ENCODE measurements around the gene DNAJC10.
"Not testable (repeated sequence)": the region's sequence is repeated elsewhere in the genome, so short reads cannot be mapped to it uniquely, and the experiment has no call there.

The DNAJC10 gene, protein sequence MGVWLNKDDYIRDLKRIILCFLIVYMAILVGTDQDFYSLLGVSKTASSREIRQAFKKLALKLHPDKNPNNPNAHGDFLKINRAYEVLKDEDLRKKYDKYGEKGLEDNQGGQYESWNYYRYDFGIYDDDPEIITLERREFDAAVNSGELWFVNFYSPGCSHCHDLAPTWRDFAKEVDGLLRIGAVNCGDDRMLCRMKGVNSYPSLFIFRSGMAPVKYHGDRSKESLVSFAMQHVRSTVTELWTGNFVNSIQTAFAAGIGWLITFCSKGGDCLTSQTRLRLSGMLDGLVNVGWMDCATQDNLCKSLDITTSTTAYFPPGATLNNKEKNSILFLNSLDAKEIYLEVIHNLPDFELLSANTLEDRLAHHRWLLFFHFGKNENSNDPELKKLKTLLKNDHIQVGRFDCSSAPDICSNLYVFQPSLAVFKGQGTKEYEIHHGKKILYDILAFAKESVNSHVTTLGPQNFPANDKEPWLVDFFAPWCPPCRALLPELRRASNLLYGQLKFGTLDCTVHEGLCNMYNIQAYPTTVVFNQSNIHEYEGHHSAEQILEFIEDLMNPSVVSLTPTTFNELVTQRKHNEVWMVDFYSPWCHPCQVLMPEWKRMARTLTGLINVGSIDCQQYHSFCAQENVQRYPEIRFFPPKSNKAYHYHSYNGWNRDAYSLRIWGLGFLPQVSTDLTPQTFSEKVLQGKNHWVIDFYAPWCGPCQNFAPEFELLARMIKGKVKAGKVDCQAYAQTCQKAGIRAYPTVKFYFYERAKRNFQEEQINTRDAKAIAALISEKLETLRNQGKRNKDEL

DNA sequence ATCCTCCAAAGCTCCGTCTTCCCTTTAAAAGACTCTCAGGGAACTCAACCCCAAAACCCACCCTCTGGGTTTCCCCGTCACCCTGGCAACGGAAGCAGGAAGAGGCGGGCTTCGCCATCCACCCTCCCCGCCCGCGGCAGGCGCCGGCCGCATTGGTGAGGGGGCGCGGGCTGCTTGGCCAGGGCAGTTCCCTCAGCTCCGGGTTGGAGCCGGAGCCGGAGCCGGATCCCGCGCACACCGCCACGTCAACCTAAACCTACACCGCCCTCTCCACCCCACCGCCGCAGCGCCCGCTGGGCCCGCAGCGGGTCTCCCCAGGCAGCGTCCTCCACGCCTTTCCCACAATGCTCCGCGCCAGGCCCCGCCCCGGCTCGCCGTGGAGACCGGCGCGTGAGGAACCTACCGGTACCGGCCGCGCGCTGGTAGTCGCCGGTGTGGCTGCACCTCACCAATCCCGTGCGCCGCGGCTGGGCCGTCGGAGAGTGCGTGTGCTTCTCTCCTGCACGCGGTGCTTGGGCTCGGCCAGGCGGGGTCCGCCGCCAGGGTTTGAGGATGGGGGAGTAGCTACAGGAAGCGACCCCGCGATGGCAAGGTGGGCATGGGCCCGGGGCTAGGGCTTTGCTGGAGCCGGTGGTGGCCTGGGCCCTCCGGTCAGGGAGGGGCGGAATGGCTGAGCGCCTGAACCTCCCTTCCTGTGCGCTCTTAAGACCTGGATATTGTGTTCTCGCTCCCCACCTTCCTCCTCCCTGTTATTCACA lies at the start of gene DNAJC10:
TSS of gene DNAJC10 (plus strand) at position 366 of the 758 bp plus-strand sequence. CDS start 1,830 bp downstream, outside the sequence.
- DNase-seq: peak; percentile 86

DNA sequence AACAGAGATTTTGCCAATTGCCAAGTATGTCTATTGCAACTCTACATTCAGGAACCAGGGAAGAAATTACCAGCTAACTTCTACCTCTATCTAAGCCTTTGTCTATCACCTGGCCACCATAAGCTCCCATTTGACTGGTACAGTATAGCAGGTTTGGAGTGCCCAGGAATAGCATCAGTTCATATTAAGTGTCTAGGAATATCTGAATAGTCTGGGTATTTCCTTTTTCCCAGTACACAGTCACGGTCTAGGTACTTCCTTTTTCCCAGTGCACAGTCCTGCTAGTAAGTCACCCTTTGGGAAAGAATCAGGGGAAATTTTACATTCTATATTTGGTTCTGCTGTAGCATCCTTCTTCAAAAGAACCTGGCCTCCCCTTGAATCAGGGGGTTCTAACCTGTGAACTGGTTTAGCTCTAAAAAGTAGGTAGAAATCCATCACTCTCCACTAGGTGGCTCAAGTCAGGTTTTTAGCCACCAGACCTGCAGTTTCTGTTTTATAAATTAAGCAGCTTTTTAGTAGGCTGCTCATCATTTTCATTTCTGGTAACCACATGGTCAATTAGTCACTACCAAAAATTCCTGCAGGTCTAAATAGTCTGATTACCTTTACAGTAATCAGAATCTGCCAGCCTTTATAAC lies 49.3 kb upstream of the DNAJC10 start:
- no peak for DNase-seq

DNA sequence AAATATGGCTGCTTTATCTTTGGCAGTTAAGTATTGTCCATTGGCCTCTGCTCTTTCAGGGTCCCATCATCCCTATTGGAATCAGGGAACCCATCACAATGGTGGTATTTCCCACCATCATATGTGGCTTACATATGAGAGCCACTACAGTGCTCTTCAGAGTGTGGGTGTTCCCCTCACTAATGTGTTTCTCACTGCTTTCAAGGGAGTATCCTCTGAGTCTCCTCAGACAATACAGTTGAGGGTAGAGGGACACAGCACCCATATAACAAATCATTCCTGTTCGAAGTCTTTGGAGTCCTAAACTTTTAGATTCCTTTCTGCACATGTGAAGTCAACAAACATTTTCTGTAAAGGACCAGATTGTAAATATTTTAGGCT lies 48.8 kb upstream of the DNAJC10 start:
- no peak for DNase-seq

DNA sequence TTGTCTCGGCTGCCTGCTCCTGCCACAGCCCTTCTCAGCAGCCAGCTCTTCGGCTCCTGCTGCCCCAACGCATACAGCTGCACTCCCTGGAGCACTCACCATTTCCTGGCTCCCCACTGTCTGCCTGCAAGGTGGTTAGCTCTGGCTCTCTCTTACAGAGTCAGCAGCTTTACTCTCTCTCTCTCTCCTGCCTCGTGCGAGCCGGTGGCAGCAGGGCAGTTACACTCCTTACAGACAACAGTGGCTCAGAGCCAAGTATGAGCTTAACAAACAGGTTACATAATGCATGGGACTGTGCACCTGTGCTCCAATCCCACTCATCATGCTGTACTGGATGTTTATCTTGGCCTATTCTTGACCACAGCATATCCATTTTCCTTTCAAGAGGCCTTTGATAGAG lies 47.4 kb upstream of the DNAJC10 start:
- no peak for DNase-seq

DNA sequence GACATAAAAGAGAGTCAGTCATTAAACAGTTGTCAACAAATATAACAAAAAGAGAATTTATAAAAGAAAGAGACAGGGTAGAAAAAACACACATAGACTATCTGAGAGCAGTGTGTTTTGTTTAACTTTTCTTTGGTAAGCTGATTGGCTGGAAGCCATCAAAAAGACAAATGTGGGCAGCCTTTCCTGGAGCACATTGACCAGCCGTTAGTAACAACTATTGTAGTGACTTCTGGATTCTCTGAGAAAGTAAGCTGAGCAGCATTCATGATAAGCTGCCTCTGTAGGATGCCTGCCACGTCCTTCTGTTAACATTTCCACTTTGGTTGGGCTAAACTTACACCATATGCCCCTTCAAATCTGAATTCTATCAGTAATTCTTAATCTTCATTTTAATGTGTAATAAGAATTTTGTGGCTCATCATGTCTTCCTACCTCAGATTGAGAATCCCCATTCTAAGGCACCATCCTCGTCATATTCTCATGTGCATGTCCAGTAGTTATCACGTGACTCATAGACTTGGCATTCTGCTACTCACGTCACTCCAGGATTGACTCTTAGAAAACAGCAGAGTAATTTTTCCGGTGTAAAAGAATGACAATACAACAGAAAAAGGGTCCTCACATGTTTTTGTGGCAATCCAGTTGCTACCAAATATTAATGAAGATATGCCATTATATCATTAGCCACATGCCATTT lies 43.4 kb upstream of the DNAJC10 start:
- no peak for DNase-seq

DNA sequence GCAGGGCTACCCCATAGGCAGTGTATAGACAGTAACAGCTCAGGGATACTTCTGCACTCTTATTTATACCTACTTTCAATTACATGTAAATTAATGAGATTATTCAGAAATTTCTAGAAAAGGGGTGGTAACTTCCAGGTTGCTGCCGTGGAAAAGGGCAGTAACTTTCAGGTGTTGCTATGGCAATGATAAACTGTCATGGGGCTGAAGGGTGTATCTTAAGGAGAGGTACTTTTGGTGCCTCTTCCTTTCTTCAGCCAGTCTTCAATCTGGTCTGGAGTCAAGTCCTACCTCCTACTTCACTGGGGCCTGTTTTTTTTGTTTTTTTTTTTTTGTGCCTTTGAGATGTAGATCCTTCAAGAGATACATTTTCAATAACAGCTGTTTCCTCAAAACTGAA lies 35.2 kb upstream of the DNAJC10 start:
- no peak for DNase-seq

DNA sequence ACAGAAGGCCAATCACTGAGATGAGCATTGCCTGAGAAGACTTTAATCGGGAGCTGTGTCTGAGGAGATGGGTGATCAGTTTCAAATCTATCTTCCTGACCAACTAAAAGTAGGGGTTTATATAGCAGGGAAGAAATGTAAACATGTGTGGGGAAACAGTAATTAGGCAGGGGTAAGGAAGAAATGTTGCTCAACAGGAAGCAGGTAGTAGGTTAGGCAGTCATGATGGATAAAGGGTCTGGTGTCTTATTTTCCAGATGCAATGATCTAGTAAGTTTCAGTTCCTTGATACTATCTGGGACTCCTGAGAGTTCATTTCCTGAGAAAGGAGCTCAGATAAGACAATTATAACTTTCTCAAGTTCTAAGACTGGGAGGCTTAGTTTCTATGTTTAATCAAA lies 33.8 kb upstream of the DNAJC10 start:
- DNase-seq: no peak

DNA sequence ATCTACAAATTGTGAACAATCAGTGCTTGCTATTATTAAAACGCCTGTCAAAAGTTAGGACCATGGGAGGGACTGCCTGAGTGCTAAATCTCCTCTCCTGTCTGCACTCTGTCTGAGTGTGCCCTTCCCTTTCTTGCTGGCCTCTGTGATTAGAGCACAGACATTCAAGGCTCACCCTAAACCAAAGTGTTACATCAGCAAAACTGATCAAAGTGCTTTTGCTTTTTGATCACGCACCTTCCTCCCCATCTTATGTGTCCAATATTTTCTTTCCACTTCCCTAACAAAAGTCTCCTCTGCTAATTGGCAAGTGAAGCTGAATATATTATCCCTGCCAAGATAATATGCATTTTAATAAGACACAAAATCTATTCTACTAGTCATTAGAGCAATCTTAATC lies 30.5 kb upstream of the DNAJC10 start:
- no peak for DNase-seq

DNA sequence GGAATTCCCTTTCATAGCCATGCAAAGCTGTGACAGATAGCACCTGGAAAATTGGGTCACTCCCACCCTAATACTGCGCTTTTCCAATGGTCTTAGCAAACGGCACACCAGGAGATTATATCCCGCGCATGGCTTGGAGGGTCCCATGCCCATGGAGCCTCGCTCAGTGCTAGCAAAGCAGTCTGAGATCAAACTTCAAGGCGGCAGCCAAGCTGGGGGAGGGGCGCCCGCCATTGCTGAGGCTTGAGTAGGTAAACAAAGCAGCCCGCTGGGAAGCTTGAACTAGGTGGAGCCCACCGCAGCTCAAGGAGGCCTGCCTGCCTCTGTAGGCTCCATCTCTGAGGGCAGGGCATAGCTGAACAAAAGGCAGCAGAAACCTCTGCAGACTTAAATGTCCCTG lies 29.3 kb upstream of the DNAJC10 start:
- not testable (repeated sequence) for DNase-seq

DNA sequence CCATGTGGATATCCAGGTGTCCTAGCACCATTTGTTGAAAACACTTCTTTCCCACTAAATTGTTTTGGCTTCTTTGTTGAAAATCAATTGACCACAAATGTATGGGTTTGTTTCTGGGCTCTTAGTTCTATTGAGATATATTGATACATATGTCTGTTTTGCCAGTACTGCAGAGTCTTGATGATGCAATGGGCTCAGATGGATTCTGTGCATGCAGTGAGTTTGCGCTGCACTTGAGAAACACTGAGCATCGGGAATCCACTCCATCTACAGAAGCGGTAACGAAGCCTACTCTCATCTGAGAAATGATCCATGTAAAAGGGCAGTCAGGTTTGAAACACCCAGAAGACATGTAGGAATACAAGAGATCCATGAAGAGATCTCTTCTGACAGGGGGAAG lies 21.9 kb upstream of the DNAJC10 start:
- no peak for DNase-seq

DNA sequence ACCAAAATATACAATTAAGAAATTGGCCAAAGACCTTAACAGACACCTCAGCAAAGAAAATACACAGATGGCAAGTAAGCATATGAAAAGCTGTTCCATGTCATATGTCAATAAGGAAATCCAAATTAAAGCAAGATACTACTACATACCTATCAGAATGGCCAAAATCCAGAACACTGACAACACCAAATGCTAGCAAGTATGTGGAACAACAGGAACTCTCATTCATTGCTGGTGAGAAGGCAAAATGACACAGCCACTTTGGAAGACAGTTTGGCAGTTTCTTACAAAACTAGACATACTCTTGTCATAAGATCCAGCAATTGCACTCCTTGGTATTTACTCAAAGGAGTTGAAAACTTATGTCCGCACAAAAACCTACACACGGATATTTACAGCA lies 20.3 kb upstream of the DNAJC10 start:
- DNase-seq: no peak

DNA sequence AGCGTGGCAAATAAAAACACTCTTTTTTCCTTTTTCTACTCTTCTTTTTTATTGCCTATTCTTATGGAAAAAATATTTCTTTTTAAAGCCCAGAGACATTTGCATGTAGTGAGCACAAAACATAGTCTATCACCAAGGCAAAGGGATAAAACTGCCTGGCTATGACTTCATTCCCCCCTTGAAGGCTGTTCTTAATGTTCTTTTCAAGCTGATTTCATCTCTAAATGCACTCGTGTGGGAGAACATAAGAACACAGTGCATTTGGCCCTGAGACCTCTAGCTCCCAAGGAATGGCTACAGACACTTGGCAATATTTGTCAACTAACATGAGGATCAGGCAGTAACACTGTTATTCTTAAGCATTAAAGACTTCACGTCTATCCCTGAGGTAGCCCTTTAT lies 17.4 kb upstream of the DNAJC10 start:
- DNase-seq: no peak

DNA sequence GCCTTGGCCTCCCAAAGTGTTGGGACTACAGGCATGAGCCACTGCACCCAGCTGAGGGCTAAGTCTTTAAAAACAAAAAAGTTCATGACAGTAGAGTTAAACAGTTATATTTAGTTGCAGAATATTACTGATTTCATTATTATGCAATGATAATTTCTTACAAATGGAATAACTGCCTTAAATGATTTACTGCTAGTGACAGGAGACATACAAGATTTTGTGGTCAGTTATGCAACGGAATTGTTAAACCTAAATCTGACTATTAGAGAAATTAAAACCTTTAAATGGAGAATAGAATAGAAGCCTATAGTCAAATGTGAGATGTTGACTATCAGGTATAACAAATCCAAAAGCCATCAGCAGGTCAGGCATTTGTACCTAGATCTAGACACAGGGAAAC lies 10.3 kb upstream of the DNAJC10 start:
- DNase-seq: no peak

DNA sequence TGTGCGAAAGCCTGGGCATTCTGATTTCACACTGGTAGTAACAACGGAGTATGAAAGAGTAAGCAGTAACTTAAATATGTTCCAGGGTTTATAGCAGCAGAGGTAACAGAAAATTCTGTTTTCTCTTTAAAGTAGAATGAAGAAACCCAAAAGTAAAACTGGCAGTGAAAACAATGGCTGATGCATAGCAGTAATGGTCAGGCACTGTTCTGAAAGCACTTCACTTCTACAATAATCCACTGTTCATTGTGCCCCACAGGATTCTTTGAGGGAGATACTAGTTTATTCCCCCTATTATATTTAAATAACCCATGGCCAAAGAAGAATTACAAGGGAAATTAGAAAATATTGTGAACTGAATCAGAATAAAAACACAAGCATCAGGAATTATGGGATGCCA lies 9.3 kb upstream of the DNAJC10 start:
- DNase-seq: no peak

DNA sequence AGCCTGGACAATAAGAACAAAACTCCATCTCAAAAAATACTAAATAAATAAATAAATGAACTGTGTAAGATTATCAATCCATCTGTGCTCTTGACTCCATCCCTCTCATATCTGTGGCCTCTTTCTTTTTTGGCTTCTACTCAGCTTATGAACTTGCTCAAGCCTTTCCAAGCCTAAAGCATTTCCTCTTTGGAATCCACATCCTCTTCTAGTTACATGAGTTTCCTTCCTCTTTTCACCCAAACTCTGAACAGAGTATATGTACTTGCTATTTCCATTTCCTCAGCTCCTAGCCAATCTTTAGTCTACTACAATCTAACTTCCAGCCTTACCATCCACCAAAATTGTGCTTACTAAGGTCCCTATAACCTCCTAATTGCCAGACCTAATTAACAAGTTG lies 2.5 kb upstream of the DNAJC10 start:
- no peak for DNase-seq

DNA sequence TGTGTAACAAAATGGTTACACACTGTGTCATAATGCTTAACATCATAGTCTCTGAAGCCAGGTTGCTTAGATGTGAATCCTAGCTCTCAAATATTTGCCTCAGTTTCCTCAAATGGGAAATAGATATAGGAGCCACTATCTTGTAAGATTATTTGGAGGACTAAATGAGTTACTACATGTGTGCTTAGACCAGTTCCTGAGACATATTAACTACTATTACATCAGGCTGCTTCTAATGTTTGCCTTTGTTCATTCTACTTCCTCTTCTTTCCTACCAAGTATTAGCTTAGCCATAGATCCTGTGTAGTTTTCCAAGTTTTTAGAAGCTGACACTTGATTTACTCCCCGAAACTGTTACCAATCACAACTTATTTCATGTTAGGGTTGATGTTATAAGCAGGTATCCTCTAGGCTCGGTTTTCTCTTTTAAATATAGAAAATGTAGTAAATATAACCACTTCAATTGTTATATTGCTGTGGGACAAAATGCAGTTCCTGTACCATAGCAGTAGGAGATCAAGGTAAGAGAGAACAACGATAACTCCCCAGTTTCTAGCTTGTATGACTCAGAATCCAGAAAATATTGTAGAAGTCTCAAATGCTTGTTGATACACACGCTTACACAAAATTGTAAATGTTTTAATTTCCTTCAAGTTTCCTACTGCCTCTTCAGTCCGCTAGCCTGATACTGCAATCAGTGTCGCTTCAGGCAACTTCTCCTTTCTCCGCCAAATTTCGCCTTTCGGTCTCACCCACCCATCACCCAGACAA lies 751 bp upstream of the DNAJC10 start:
- DNase-seq: no peak

DNA sequence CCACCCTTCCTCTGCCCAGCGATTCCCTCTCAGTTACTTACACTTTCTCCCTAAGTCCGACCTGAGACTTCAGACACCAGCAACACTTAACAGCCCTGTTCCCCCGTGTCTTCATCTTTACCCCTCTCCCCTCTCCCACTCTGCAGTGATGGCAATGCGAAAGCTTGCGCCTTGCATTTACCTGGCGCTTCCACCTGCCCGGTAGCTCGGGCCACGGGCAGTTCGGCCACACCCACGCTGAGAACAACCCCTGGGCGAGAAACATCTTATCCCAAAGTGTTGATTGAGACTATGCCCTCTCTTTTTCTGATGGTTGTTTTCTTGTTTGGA lies 558 bp downstream of the DNAJC10 start:
- DNase-seq: no peak

DNA sequence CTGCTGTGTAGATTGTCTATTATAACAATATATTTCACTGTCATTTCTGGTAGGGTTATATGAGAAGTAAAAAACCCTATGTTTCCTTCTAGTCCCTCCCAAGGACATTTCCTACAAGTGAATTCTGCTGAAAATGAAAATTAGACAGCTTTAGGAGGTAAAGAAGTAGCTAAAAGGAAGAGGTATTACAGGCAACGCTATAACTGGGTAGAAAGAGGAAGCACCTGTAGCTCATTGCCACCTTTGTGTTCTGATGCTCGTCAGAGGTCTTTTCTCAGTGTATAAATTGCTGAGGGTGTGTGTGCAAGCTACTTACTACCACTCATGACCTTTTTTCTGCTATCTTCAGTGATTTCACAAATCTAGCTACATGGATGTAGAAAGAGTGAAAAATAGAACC lies 1.4 kb downstream of the DNAJC10 start:
- DNase-seq: no peak

DNA sequence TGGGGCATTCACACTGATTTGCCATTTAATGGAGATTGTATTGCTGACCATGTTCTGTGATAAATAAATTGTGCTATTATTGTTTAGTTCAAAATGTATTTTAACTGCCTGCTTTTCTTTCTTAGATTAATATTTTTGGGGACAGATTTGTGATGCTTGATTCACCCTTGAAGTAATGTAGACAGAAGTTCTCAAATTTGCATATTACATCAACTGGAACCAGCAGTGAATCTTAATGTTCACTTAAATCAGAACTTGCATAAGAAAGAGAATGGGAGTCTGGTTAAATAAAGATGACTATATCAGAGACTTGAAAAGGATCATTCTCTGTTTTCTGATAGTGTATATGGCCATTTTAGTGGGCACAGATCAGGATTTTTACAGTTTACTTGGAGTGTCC lies 1.8 kb downstream of the DNAJC10 start:
- no peak for DNase-seq

DNA sequence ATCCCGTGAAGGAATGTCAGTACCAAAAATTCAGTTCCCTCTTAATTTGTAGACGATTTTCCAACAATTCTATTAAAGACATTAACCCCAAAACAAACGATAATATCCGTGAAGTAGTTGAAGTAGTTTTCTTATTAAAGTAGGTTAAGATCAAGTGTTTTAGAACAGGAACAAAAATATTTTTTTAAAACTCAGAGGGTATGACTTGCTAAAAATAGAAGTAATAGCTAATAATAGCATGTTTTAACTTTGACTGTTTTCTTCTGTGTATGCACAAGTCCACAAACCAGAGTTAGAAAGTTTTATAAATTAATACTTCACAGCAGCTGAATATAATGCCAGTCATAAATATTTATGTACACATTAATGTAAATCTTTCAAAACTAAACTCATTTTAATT lies 2.4 kb downstream of the DNAJC10 start:
- DNase-seq: no peak

DNA sequence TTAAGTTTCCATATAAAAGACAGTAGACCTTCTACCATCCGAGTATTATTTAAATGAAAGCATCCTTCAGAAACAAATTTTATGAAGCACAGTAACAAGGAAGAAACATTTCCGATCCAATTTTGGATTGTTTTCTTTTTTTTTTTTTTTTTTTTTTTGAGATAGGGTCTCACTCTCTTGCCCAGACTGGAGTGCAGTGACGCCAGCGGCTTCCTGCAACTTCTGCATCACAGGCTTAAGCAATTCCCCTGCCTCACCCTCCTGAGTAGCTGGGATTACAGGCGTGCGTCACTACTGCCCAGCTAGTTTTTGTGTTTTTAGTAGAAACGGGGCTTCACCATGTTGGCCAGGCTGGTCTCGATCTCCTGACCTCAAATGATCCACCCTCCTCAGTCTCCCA lies 3.1 kb downstream of the DNAJC10 start:
- not testable (repeated sequence) for DNase-seq

DNA sequence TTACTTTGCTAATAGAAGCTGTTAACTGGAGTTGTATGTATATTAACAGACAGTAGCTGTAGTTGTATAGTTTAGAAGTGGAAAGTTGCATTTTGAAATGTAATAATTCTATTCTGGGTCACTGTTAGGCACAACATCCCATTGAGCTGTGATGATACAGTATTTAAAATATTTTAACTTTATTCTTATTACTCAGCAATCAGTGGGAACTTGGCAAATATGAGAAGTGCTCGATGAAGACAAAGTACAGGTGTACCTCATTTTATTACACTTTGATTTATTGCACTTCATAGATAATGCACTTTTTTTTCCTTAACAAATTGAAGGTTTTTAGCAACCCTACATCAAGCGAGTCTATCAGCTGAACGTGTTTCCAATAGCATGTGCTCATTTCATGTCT lies 8.6 kb downstream of the DNAJC10 start:
- no peak for DNase-seq

All from T1000 (cell line).